DOHH2 (cell line): ENCODE measurements around the gene EPN2.

Experiments
- H3F3A ChIP-seq: fragments of 200-600 bp; sonication (generic), shearing (Covaris generic); 2 replicates; pipeline ENCODE4 v1.6.0; 2016; ENCODE audit warnings: antibody characterized with exemption, mild to moderate bottlenecking; ENCODE audit not compliant: control insufficient read depth, insufficient read depth
- H3K27ac ChIP-seq: fragments of 200-600 bp; sonication (generic); 2 replicates; pipeline ENCODE4 v1.5.1; 2014; ENCODE audit warnings: low read depth, mild to moderate bottlenecking, low read length, moderate library complexity
- H3K27me3 ChIP-seq: fragments of 200-600 bp; sonication (generic); 2 replicates; pipeline ENCODE4 v1.6.1; 2014; ENCODE audit warnings: mild to moderate bottlenecking, low read length, mixed read lengths; ENCODE audit not compliant: control insufficient read depth
- H3K36me3 ChIP-seq: fragments of 200-600 bp; sonication (generic); 2 replicates; pipeline ENCODE4 v1.6.1; 2014; ENCODE audit warnings: mild to moderate bottlenecking, low read length, moderate library complexity, mixed read lengths; ENCODE audit not compliant: control insufficient read depth
- H3K4me1 ChIP-seq: fragments of 200-600 bp; sonication (generic); 2 replicates; pipeline ENCODE4 v1.6.1; 2014; ENCODE audit warnings: mild to moderate bottlenecking, low read length, mixed read lengths; ENCODE audit not compliant: control insufficient read depth
- H3K4me2 ChIP-seq: fragments of 200-600 bp; sonication (generic); 2 replicates; pipeline ENCODE4 v1.6.0; 2014; ENCODE audit warnings: mild to moderate bottlenecking, low read length, moderate library complexity
- H3K4me3 ChIP-seq: fragments of 200-600 bp; sonication (generic); 2 replicates; pipeline ENCODE4 v1.5.1; 2014; ENCODE audit warnings: mild to moderate bottlenecking, low read length, mixed read lengths
- H3K79me2 ChIP-seq: fragments of 200-600 bp; sonication (generic); 2 replicates; pipeline ENCODE4 v1.6.1; 2014; ENCODE audit warnings: mild to moderate bottlenecking, low read length, mixed read lengths; ENCODE audit not compliant: control insufficient read depth
- H3K9me2 ChIP-seq: fragments of 200-600 bp; sonication (generic); replicated peaks from 2 replicates; pipeline ENCODE4 v1.6.1; 2014; ENCODE audit warnings: mild to moderate bottlenecking, low read length, mixed read lengths; ENCODE audit not compliant: control insufficient read depth
- H3K9me3 ChIP-seq: fragments of 200-600 bp; sonication (generic); 2 replicates; pipeline ENCODE4 v1.6.1; 2014; ENCODE audit warnings: antibody characterized with exemption, low read length, mixed read lengths; ENCODE audit not compliant: control insufficient read depth, insufficient read depth
- H4K20me1 ChIP-seq: fragments of 200-600 bp; sonication (generic); 2 replicates; pipeline ENCODE4 v1.6.0; 2014; ENCODE audit warnings: low read depth, mild to moderate bottlenecking, antibody characterized with exemption, low read length, moderate library complexity; ENCODE audit not compliant: control insufficient read depth, insufficient read depth
- CTCF ChIP-seq: fragments of 200-600 bp; sonication (generic); IDR thresholded peaks from one replicate; pipeline ENCODE4 v1.5.1; 2014; ENCODE audit warnings: antibody characterized with exemption, mild to moderate bottlenecking, low read depth, low read length; ENCODE audit not compliant: poor library complexity, severe bottlenecking
- EZH2phosphoT487 ChIP-seq: fragments of 200-600 bp; sonication (generic); IDR thresholded peaks from 2 replicates; pipeline ENCODE4 v1.6.1; 2017; ENCODE audit warnings: borderline replicate concordance, mild to moderate bottlenecking, antibody characterized with exemption, low read length, moderate library complexity, mixed read lengths

EPN2 gene

GRCh38 chr17:19330271-19330670, 93.1 kb downstream of the EPN2 start:
- Histone ChIP-seq H3F3A (no peaks in the 10 kb centered on the region), H4K20me1 (no peaks in the 10 kb centered on the region), H3K36me3 (no peaks in the 10 kb centered on the region), H3K27me3 (peaks cover 11% of the 10 kb centered on the region), H3K4me1 (no peaks in the 10 kb centered on the region), H3K9me2 (no peaks in the 10 kb centered on the region), H3K9me3 (peaks cover 3% of the 10 kb centered on the region; the same call in 1 of the 2 replicates), H3K79me2 (no peaks in the 10 kb centered on the region), H3K4me3 (no peak overlapping the region), H3K27ac (no peak overlapping the region), H3K4me2 (no peak overlapping the region)
- no peak for TF ChIP-seq CTCF
- TF ChIP-seq EZH2phosphoT487: no peak

- Histone ChIP-seq H3K79me2 (no peaks in the 10 kb centered on the region), H3K9me3 (no peaks in the 10 kb centered on the region), H3K4me2 (no peak overlapping the region), H3K27me3 (peaks cover 8% of the 10 kb centered on the region), H3K36me3 (no peaks in the 10 kb centered on the region), H3F3A (no peaks in the 10 kb centered on the region), H3K4me3 (no peak overlapping the region), H3K27ac (no peak overlapping the region), H3K9me2 (no peaks in the 10 kb centered on the region), H3K4me1 (no peaks in the 10 kb centered on the region), H4K20me1 (no peaks in the 10 kb centered on the region)
- TF ChIP-seq EZH2phosphoT487: no peak
- TF ChIP-seq CTCF: no peak
These were observed 94.0 kb downstream of the EPN2 start for GRCh38 chr17:19331134-19331533.

GRCh38 chr17:19331543-19332245, 94.5 kb downstream of the EPN2 start:
- Histone ChIP-seq H3K9me2 (no peaks in the 10 kb centered on the region), H3K27me3 (peaks cover 8% of the 10 kb centered on the region), H4K20me1 (no peaks in the 10 kb centered on the region), H3K4me1 (no peaks in the 10 kb centered on the region), H3K4me3 (no peak overlapping the region), H3K79me2 (no peaks in the 10 kb centered on the region), H3K4me2 (no peak overlapping the region), H3F3A (no peaks in the 10 kb centered on the region), H3K9me3 (no peaks in the 10 kb centered on the region), H3K27ac (no peak overlapping the region), H3K36me3 (no peaks in the 10 kb centered on the region)
- TF ChIP-seq CTCF (no peak), EZH2phosphoT487 (no peak)
